HG03342 (cell line): ENCODE measurements around the gene EPB41L4A.
"Not testable (repeated sequence)": the region's sequence is repeated elsewhere in the genome, so short reads cannot be mapped to it uniquely, and the experiment has no call there.

Source experiments
- ATAC-seq: cut with Tn5 transposase; IDR thresholded peaks from one replicate; pipeline ENCODE4 v1.9.1; 2021; ENCODE audit warnings: mild to moderate bottlenecking, moderate library complexity; ENCODE audit not compliant: unreplicated experiment

EPB41L4A gene

DNA sequence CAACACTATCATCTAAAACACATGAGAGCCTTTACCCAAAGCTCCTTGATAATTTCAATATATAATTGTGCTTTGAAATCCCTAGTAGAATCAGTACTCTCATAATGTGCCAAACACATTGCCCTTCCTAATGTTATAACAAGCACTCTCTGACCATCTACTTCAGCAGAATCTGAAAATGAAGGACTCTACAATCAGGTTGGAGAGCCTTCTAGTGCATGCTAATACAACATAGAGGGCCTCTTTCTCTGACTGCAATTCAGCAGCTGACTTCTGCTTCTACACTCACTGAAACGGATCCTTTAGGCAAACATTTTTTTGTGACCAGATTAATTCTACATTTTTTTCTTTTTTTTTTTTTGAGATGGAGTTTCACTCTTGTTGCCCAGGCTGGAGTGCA, 155.6 kb downstream of the EPB41L4A start:
- no peak for ATAC-seq

DNA sequence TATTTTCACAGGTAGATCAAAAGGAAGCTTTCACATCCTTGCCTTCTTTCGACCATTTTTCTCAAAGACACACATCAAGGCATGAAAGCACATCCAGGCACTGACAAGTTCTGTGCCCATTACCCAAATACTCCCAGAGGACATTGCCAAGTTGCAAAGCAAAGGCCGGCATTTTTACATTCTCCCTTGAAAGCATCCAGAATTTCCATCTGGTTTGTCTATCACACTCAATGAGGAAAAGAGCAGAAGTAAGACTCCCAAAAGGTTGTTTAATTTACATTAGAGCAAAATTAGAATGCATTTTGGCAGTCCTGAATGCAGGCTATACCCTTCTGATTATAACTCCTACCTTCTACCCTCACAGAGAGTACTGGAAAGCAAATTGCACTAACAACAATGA, 160.5 kb downstream of the EPB41L4A start:
- no peak for ATAC-seq

GRCh38 chr5:112257976-112258375, 161.1 kb downstream of the EPB41L4A start:
- no peak for ATAC-seq

- no peak for ATAC-seq
These were observed 162.1 kb downstream of the EPB41L4A start for GRCh38 chr5:112257005-112257404.

DNA sequence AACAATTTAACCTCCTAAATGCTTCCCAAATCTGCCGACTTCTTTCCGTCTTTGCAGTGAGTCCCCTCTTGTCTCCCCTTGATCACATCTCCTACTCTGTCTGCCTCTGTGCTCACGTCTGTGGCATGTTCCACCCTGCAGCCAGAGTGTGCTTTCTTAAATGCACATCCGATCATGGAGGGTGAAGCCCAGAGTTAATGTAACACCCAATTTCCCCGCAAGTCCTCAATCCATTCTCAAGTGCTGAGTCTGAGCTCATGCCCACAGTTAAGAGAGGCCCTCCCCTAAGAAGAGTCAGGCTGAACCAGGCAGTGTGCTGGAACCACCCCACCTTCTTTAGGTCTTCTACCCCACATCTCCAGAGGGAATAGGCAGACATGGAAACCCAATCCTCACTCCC, 164.8 kb downstream of the EPB41L4A start:
- no peak for ATAC-seq

DNA sequence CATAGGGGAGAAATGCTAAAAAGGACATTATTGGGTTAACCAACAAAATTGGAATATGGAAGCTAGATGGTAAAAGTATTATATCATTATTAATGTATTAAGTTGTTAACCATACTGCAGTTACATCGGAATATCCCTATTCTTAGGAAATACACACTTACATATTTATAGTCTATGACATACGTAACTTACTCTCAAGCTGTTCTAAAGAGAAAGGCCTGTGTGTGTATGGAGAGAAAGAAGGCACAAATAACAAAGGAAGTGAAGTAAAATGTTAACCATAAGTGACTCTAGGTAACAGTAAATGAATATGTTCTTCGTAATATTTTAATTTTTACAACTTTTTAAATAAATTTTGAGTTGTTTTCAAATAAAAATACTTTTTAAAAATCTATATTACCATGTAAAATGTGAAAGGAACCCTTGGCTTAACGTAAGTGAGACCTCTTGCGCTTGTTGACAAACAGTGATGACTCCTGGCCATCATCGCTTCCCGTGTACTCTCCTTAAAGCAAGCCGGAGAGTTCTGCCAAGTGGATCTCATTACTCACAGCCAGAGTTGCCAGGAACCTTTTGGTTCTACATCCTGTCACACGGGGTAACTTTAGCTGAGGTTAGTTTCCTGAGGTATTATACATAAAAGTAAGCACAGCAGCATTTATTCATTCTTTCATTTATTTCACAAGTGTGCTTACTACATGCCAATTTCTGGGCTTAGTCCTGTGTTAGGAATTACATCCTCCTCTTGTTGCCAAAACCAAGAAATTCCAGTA, 165.4 kb downstream of the EPB41L4A start:
- no peak for ATAC-seq

- no peak for ATAC-seq
These were observed 168.5 kb downstream of the EPB41L4A start for GRCh38 chr5:112250551-112250950.

- no peak for ATAC-seq
These were observed 170.5 kb downstream of the EPB41L4A start for GRCh38 chr5:112248623-112249022.

GRCh38 chr5:112247960-112248359, 171.1 kb downstream of the EPB41L4A start:
- ATAC-seq: no peak

GRCh38 chr5:112245656-112246055, 173.4 kb downstream of the EPB41L4A start:
- no peak for ATAC-seq

DNA sequence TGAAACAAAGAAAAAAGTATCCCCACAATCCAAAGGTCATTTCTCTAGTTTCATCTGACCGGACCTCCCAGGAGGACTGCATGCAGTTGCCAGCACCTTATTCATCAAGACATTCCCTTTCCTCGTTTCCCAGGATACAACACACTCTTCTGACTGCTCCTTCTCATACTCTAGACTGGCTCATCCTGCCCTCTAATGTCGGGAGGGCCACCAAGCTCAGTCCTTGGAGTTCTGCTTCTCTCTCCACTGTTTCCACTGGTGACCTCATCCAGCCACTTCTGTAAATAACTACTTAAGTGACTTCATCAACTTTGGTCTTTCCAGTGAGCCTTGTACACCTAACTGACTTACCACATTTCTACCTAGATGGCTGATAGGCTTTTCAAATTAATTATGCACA, 179.1 kb downstream of the EPB41L4A start:
- ATAC-seq: no peak

DNA sequence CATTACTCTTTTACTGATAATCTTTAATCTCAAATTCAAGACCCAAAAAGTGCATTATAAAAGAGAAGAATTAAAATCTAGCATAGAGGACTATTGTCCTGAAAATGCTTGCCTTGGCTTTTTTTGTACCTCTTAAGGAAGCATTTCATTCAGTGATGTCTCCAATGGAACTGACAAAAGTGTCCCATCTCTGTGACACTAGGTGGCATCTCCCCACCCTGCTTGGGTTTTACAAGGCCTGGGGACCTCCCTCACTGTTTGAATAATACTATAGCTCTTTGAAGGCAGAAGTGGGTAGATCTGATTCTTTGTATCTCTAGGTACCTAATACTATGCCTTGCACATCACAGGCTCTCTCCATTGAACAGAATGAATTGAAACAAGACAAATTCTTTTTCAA, 180.6 kb downstream of the EPB41L4A start:
- no peak for ATAC-seq

- ATAC-seq: no peak
These were observed 181.6 kb downstream of the EPB41L4A start for GRCh38 chr5:112237456-112237855.

DNA sequence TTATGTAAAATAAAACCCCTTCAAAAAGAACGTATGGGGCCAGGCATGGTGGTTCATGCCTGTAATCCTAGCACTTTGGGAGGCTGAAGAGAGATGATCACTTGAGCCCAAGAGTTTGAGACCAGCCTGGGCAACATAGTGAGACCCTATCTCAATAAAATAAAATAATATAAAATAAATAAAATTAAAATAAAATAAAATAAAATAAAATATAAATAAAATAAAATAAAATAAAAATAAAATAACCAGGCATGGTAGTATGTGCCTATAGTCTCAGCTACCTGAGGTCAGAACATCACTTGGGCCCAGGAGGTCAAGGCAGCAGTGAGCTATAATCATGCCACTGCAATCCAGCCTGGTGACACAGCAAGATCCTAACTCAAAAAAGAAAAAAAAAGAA, 185.1 kb downstream of the EPB41L4A start:
- ATAC-seq: no peak

- no peak for ATAC-seq
These were observed 186.4 kb downstream of the EPB41L4A start for GRCh38 chr5:112232667-112233066.

DNA sequence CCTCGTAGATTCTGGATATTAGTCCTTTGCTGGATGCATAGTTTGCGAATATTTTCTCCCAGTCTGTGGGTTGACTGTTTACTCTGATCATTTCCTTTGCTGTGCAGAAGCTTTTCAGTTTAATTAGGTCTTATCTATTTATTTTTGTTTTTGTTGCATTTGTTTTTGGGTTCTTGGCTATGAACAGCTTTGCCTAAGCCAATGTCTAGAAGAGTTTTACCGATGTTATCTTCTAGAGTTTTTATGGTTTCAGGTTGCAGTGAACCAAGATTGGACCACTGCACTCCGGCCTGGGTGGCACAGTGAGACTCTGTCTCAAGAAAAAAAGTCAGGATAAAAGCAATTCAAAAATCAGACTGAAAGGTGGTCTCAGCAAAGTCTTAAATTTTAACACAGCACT, 188.5 kb downstream of the EPB41L4A start:
- no peak for ATAC-seq

- ATAC-seq: no peak
These were observed 190.4 kb downstream of the EPB41L4A start for GRCh38 chr5:112228667-112229066.

DNA sequence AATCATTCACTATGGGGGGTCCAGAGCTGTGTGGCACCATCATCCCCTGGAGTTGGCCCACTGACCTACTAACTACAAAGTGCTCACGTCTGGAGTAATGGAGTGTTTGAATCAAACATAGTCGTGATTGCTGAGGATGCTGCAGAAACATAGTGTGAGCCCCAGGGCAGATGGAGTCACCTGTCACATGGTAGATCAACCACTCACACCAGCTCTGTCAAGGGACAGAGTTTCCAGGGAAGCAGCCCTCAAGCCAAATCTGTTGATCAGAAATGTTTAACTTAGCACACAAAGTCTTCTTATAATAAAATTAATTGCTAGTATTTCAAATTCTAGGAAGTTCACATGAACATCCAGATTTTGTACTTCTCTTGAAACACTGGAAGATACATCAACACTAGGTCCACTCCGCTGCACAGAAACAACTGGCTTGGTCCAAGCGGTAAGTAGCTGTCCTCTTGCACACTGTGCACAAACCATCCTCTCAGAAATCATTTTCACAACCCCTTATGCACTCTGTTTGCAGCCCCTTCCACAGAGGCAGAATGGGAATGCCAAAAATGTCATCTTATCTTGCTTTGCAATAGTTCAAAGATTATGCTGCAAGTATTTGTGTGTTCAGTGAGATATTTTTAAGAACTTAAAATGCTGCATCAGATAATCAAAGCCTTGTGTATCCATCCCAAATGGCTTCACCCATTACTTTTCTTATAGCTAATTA, 191.0 kb downstream of the EPB41L4A start:
- ATAC-seq: no peak

DNA sequence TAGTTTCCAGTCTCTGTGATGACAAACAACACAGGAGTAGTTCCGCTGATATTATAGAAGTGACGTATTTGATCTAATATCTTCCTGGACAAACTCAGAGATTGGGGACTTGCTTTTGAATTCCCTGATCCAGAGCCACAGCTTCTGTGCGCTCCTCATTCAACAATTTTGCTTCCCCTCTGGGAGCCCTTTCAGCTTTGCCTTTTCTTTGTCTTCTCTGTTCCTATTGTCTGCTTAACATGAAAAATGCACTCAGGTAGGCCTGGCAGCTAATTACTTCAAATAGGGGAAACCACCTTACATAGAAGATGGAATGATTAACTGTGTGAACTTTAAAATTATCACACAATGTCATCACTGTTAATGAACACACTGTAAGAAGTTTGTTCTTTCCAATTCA, 192.9 kb downstream of the EPB41L4A start:
- ATAC-seq: no peak

GRCh38 chr5:112222997-112223396, 196.1 kb downstream of the EPB41L4A start:
- not testable (repeated sequence) for ATAC-seq

- ATAC-seq: no peak
These were observed 197.9 kb downstream of the EPB41L4A start for GRCh38 chr5:112221128-112221527.

- ATAC-seq: no peak
These were observed 200.1 kb downstream of the EPB41L4A start for GRCh38 chr5:112219000-112219399.
